Activated naive CD8-positive, alpha-beta T cell treated with anti-CD3 and anti-CD28 coated beads for 36 hours (primary cell): ENCODE measurements around the gene FBXO38. TPM values are rescaled to one million over a fixed set of nuclear protein-coding genes. Genes with fewer than 3 reads are reported as not detected.

Source experiments
- DNase-seq: peaks from one replicate; pipeline ENCODE4 v3.0.0; 2021
- H3K27ac Mint-ChIP-seq: one replicate; pipeline ENCODE4 v1.8.0; 2022; ENCODE audit warnings: mild to moderate bottlenecking, moderate library complexity, mixed read lengths
- H3K27me3 Mint-ChIP-seq: one replicate; pipeline ENCODE4 v1.8.0; 2022; ENCODE audit warnings: mild to moderate bottlenecking, mixed read lengths
- H3K36me3 Mint-ChIP-seq: one replicate; pipeline ENCODE4 v1.8.0; 2021; ENCODE audit warnings: mild to moderate bottlenecking, mixed read lengths
- H3K4me1 Mint-ChIP-seq: one replicate; pipeline ENCODE4 v1.8.0; 2021; ENCODE audit warnings: mixed read lengths
- H3K4me3 Mint-ChIP-seq: one replicate; pipeline ENCODE4 v1.8.0; 2022; ENCODE audit warnings: mild to moderate bottlenecking, moderate library complexity, mixed read lengths
- H3K9me3 Mint-ChIP-seq: one replicate; pipeline ENCODE4 v1.8.0; 2022; ENCODE audit warnings: mixed read lengths
- total RNA-seq, 2 experiments: library from RNA; stranded (reverse); gene quantifications; one replicate each; pipeline ENCODE4 v1.2.3, GENCODE V29; 2021

Gene FBXO38
- total RNA-seq, 2 experiments from 2014 or later, result 35.9 to 38.8 TPM

DNA sequence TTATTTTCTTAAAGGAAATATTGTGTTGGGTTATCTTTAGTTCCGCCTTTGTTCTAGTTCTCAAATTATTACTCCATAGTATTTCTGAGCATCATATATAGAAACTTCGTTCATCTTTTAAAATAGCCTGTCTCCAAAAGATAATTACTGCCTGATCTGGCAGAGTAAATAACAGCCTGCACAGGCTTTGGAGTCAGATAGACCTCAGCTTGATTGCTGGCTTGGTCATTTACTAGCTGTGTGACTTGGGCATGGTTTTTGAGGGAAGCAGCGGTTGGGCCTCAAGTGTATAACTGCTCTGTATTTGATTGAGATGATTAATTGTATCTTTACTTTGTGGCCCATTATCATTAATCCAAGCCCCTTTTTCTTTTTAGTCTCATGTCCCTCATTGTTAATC lies 50.1 kb downstream of the FBXO38 start:
- Mint-ChIP-seq H3K27me3 (no peaks in the 10 kb centered on the region), H3K36me3 (peaks cover 22% of the 10 kb centered on the region), H3K4me1 (peaks cover 11% of the 10 kb centered on the region), H3K9me3 (no peaks in the 10 kb centered on the region), H3K27ac (no peak overlapping the region), H3K4me3 (no peak overlapping the region)
- DNase-seq, result no peak

DNA sequence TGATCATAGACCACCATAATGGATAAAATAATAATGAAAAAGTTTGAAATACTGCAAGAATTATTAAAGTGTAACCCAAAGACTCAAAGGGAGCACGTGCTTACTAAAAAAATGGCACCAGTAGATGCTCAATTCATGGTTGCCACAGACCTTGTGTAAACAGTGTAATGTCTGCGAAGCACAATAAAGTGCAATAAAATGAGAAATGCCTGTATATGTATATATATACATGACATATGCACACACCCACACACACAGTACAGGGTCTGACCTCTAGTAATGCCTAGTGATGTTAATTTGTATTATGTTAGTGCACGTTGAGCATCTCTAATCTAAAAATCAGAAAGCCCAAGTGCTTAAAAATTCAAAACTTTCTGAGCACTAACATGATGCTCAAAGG lies 52.3 kb downstream of the FBXO38 start:
- no peak for DNase-seq
- peak overlapping the region; percentile 75 for H3K4me3 Mint-ChIP-seq
- H3K9me3 Mint-ChIP-seq, result no peaks in the 10 kb centered on the region
- H3K4me1 Mint-ChIP-seq, result peaks cover 11% of the 10 kb centered on the region
- peaks cover 26% of the 10 kb centered on the region for H3K36me3 Mint-ChIP-seq
- no peaks in the 10 kb centered on the region for H3K27me3 Mint-ChIP-seq
- peak overlapping the region; percentile 95 for H3K27ac Mint-ChIP-seq

DNA sequence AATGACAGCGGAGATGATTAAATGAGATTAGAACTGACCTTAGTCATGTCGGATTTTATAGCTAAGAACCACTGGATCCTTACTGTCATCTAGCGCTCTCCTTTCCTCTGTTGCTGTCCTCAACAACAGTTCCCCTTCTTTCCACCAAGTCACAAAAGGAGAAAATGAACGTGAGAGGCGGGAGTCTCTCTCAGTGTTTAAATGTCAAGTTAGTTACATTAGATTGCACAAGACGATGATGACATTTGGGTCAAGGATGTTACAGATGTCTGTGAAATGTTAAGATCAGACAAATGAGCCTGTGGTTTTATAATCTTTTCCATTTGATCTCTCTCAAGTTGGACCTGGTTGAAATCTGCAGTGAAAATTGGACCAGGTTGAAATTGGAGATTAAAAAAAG lies 53.5 kb downstream of the FBXO38 start:
- Mint-ChIP-seq H3K9me3 (no peaks in the 10 kb centered on the region), H3K27ac (peak overlapping the region; percentile 95), H3K4me1 (peaks cover 11% of the 10 kb centered on the region), H3K27me3 (no peaks in the 10 kb centered on the region), H3K4me3 (peak overlapping the region; percentile 75), H3K36me3 (peaks cover 26% of the 10 kb centered on the region)
- DNase-seq, result peak; percentile 10

DNA sequence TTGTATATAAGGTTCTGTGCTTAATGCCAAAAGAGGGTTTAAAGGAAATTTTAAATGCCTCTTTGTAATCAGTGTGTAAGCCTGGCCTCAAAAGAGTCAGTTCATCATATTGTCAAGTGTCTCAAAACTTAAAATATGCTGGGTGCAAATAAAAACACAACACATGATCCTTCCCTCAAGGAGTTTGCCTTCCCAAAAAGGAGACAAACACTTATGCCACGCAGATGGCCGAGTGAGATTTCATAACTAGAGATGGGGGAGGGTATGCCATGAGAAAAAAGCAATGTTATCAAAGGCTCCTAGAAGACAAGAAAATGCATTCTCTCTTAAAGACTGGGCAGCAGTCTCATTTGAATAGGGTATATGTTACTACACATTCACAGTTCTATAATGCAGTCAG lies 55.2 kb downstream of the FBXO38 start:
- H3K27ac Mint-ChIP-seq, result peak overlapping the region; percentile 72
- no peak for DNase-seq
- no peaks in the 10 kb centered on the region for H3K9me3 Mint-ChIP-seq
- H3K27me3 Mint-ChIP-seq, result no peaks in the 10 kb centered on the region
- no peak overlapping the region for H3K4me3 Mint-ChIP-seq
- peaks cover 15% of the 10 kb centered on the region for H3K36me3 Mint-ChIP-seq
- peaks cover 11% of the 10 kb centered on the region for H3K4me1 Mint-ChIP-seq

DNA sequence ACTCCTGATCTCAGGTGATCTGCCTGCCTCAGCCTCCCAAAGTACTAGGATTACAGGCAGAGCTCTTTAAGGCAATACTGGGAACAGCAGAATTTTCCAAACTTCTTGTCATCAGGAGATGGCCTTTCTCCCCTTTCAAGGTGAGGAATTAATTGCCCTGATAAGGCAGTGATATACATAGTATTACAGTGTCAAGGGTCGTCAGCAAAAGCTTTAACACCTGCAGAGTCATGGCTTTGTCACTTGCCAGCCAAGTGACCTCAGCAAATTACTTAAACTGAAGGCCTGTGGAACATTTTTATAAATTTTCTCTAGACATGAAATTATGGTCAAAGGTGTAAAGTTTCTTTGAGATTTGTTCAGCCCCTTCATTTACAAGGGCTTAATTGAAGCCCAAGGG lies 59.5 kb downstream of the FBXO38 start:
- Mint-ChIP-seq H3K36me3 (peaks cover 3% of the 10 kb centered on the region), H3K9me3 (no peaks in the 10 kb centered on the region), H3K4me1 (no peaks in the 10 kb centered on the region), H3K27me3 (no peaks in the 10 kb centered on the region), H3K4me3 (no peak overlapping the region), H3K27ac (no peak overlapping the region)
- no peak for DNase-seq

DNA sequence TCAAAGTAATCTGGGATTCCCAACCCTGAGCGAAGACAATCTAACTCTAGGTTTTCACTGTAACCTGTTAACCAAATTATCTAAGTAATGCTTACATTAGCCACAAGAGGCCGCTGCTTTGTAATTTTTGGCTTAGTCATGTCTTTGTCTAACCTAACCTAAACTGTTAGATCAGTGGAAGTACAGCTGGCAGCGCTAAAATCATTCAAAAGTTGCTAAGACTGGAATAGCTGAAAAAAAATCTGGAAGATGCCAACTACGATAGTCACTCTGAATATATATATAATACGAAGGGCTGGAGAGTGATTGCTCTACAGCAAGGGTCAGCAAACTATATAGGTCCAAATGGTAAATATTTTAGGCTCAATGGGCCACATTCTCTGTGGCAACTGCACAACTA lies 60.2 kb downstream of the FBXO38 start:
- H3K27ac Mint-ChIP-seq, result no peak overlapping the region
- H3K36me3 Mint-ChIP-seq, result peaks cover 3% of the 10 kb centered on the region
- no peaks in the 10 kb centered on the region for H3K27me3 Mint-ChIP-seq

DNA sequence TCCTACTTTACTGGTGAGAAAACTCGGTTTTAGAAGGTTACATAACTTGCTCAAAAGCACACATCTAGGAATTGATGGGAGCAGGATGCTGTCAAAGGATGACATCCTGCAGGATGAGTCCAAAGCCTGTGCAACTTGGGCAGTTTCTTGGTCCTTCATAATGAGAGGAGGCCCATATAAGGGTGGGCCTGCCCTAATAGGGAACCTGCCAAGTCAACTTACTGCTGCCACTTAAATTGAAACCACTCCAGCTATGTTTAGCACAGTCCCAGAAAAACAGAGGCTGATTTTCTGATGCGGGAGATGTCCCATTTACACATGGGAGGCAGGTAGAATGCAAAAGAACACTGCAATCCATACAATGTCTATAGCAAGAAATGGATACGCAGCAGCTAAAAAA lies 61.8 kb downstream of the FBXO38 start:
- H3K9me3 Mint-ChIP-seq, result no peaks in the 10 kb centered on the region
- no peaks in the 10 kb centered on the region for H3K36me3 Mint-ChIP-seq
- no peak for DNase-seq
- no peak overlapping the region for H3K27ac Mint-ChIP-seq
- H3K27me3 Mint-ChIP-seq, result no peaks in the 10 kb centered on the region
- H3K4me1 Mint-ChIP-seq, result no peaks in the 10 kb centered on the region
- no peak overlapping the region for H3K4me3 Mint-ChIP-seq

More for the DNA sequence above, 60.2 kb downstream of the FBXO38 start:
- H3K9me3 Mint-ChIP-seq, result no peaks in the 10 kb centered on the region
- no peaks in the 10 kb centered on the region for H3K4me1 Mint-ChIP-seq
- H3K4me3 Mint-ChIP-seq, result no peak overlapping the region
- DNase-seq, result peak; percentile 22

DNA sequence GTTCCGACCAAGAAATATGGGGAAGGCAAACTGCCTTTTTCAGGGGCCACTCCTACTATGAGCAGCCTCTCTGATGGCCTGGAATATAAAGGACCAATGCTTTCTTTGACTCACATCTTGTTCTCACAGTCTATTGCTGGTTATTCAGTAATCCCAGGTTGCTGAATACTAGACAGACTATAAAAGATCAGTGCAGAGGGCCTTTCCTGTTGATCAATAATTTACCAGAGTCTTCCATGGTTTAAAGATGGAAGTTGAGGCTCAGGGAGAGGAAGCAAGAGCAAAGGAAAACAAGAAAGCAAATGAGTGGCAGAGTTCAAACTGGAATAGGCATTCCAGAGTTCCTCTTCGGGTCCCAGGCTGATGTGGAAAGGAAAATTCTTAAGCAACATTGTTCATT lies 62.9 kb downstream of the FBXO38 start:
- Mint-ChIP-seq H3K9me3 (no peaks in the 10 kb centered on the region), H3K27me3 (no peaks in the 10 kb centered on the region), H3K4me1 (no peaks in the 10 kb centered on the region), H3K4me3 (no peak overlapping the region), H3K36me3 (no peaks in the 10 kb centered on the region), H3K27ac (no peak overlapping the region)
- DNase-seq, result no peak

DNA sequence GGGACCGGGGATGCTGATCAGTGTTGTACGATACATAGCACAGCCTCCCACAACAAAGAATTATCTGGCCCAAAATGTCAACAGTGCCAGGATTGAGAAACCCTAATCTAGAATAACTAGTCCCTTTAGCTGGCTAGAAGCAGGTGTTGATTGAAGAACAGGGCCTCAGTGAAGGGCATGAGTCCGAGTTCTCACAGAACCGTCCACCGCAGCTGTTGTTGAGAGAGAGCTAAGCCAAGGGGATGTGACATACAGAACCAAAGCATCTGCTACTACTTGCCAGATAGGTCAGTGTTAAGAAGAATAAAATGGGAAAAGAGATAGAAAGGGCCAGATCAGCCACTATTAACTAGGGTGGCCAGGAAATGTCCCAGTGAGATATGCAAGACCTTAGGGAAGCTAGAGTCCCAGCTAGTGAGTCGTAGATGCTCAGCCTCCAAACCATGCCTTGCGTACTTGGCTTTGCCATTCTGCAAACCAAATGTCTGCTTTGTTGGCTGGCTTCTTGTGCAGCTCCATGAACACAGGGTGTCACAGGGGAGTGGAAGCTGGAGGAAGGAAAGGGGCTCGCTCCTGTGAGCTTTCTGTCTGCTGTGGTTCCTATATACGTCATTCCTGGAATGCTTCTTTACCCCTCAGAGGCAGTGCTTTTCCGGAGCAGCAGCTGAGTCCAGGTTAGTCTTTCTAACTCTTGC lies 68.9 kb downstream of the FBXO38 start:
- Mint-ChIP-seq H3K27me3 (peaks cover 3% of the 10 kb centered on the region), H3K4me3 (no peak overlapping the region)
- DNase-seq, result no peak

DNA sequence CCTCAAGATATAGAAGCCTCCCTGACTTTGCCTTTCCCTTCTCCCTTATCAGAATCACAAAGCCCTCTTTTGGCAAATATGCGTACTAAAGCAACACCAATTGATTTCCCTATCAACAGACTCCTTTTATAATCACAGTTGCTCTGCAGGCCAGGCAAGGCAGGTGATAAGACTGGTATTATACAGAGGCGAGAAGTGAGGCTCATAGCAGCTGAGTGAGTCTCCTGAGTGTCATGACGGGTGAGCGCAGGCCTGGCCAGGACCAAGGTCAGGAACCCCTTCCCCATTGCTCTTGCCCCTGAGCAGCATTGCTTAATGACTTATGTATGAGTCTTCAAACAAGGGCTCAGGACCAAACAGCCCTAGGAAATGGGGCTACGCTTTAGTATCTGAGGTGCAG lies 70.8 kb downstream of the FBXO38 start:
- no peak overlapping the region for H3K27ac Mint-ChIP-seq
- peaks cover 9% of the 10 kb centered on the region for H3K4me1 Mint-ChIP-seq
- peaks cover 17% of the 10 kb centered on the region for H3K27me3 Mint-ChIP-seq
- H3K4me3 Mint-ChIP-seq, result no peak overlapping the region
- no peaks in the 10 kb centered on the region for H3K36me3 Mint-ChIP-seq
- no peak for DNase-seq
- H3K9me3 Mint-ChIP-seq, result no peaks in the 10 kb centered on the region

More for the DNA sequence above, 68.9 kb downstream of the FBXO38 start:
- H3K9me3 Mint-ChIP-seq, result no peaks in the 10 kb centered on the region
- no peaks in the 10 kb centered on the region for H3K36me3 Mint-ChIP-seq
- H3K27ac Mint-ChIP-seq, result no peak overlapping the region
- H3K4me1 Mint-ChIP-seq, result peaks cover 2% of the 10 kb centered on the region

DNA sequence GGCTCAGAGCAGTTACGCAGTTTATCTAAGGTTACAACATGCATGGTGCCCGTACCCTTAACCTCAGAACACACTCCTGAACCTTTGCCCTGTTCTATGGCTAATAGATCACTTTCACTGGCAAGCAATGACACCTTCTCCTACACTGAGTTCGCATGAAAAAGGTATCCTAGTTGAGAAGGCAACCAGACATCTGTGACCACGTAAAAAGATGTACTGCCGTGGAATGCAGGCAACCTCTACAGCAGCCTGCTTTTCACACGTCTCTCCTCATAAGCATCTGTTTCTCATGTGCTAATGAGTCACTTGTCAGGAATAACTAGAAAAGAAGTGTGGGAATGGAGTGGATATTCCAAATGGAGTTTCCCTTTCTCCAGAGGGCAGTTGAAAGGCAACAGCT lies 71.4 kb downstream of the FBXO38 start:
- H3K4me1 Mint-ChIP-seq, result peaks cover 15% of the 10 kb centered on the region

DNA sequence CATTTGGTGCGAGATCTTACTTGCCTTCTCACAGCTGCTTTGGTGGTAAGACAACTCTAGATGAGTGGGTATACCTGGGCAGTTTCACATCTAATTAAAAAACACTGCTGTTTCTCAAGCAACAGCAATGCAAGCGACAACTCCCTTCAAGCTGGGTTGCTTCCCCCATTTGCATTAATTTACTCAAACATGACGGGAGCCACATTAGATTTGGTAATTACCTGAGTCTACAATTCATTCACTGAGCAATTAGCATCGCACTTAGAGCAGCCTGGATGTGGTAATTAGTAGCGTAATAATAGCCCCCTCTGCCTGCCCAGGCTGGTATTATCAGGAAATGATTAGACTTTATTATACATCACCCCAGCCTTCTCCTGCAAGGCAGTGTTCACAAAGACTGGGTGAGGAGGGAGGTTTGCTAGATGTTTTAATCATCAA lies 73.4 kb downstream of the FBXO38 start:
- DNase-seq, result peak; percentile 8
- no peak overlapping the region for H3K4me3 Mint-ChIP-seq
- H3K9me3 Mint-ChIP-seq, result no peaks in the 10 kb centered on the region
- H3K27ac Mint-ChIP-seq, result no peak overlapping the region
- H3K36me3 Mint-ChIP-seq, result no peaks in the 10 kb centered on the region
- peaks cover 35% of the 10 kb centered on the region for H3K27me3 Mint-ChIP-seq
- peaks cover 15% of the 10 kb centered on the region for H3K4me1 Mint-ChIP-seq

More for the DNA sequence above, 71.4 kb downstream of the FBXO38 start:
- DNase-seq, result no peak
- Mint-ChIP-seq H3K9me3 (no peaks in the 10 kb centered on the region), H3K27ac (no peak overlapping the region), H3K27me3 (peaks cover 23% of the 10 kb centered on the region), H3K4me3 (no peak overlapping the region), H3K36me3 (no peaks in the 10 kb centered on the region)

DNA sequence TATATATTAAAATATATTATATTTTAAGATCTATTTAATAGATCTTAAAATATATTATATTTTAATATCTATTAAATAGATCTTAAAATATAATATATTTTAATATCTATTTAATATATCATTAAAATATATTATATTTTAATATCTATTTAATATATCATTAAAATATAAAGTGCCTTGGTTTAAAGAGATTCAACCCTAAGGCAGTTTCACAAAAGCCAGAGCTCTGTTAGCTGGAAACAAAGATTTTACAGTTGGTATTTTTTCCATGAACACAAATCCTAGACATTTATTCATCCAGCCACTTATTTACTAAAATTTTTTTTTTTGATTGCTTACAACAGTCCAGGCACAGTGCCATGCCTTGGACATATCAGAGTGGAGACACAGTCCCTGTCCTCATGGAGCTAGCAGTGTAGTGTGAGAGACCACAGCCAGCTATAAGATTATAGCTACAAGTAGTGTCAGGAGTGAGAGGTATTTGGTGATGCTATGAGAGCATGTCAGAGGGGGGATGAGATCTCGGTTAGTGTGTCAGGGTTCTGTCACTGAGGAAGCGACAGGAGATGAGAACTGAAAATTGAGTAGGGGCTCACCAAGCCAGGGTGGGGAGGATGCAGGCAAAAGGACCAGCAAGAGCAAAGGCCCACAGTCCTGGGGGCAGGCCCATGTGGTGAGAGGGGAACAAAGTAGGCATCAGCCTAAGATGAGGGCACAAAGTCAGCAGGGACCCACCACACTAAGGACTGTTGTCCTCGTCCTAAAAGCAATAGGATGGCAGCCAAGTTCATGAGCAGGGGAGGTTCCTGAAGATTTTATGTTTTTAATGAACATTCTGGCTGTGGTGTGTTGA lies 74.5 kb downstream of the FBXO38 start:
- no peak overlapping the region for H3K4me3 Mint-ChIP-seq
- peaks cover 15% of the 10 kb centered on the region for H3K4me1 Mint-ChIP-seq
- H3K36me3 Mint-ChIP-seq, result no peaks in the 10 kb centered on the region
- DNase-seq, result no peak
- peaks cover 36% of the 10 kb centered on the region for H3K27me3 Mint-ChIP-seq
- peak overlapping the region; percentile 64 for H3K27ac Mint-ChIP-seq
- H3K9me3 Mint-ChIP-seq, result no peaks in the 10 kb centered on the region

DNA sequence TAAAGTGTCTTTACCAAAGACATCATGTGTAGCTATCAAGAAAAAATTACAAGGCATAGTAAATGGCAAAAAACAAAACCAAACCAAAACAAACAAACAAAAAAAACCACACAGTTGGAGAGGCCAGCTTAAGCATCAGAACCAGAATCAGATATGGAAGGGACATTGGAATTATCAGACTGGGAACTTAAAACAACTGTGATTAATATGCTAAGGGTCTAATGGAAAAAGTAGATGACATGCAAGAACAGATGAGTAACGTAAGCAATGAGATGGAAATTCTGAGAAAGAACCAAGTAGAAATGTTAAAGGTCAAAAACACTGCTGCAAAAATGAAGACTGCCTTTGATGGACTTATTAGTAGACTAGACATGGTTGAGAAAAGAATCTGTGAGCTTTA lies 75.9 kb downstream of the FBXO38 start:
- Mint-ChIP-seq H3K4me1 (peaks cover 15% of the 10 kb centered on the region), H3K27me3 (peaks cover 37% of the 10 kb centered on the region), H3K36me3 (no peaks in the 10 kb centered on the region), H3K9me3 (no peaks in the 10 kb centered on the region), H3K27ac (peak overlapping the region; percentile 64), H3K4me3 (peak overlapping the region; percentile 44)
- no peak for DNase-seq

DNA sequence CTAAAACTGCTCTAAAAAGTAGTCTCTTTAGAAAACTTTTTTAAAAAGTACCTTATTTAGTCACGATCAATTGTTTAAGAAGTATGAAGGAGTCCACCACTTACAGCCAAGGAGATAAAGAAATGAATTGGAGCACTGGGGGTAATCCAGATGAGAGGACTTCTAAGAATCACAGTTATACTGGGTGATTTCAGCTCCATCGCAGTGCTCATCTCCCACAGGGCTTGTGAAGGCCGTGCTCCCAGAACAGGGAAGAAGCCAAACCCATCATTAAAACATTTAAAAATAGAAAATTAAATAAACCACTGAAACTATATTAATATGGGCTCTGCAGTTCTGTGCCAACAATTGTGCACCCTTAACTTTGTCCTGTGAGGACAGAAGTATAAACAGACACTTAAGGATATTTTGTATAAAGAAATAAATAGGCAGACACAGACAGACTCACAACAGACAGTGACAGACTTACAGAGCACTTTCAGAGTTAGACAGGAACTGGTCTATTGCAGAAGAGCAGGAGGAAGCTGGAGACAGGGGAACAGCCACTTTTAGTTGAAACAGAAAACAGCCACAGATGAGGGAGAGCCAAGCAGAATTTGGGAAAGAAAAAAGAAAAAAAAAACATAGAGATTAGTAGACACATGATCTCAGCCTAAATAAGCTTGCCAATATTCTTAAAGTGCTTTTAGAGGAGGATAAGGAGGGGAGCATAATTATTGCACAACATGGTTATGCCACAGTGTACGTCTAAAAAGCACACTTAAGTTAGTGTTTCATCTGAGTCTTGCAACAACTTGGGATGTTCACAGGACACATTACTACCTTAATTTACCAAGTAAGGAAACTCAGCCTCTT lies 81.8 kb downstream of the FBXO38 start:
- Mint-ChIP-seq H3K4me1 (no peaks in the 10 kb centered on the region), H3K36me3 (no peaks in the 10 kb centered on the region), H3K9me3 (no peaks in the 10 kb centered on the region), H3K27ac (no peak overlapping the region), H3K27me3 (peaks cover 16% of the 10 kb centered on the region), H3K4me3 (no peak overlapping the region)
- DNase-seq, result no peak
